SK-N-MC (cell line): ENCODE measurements around the gene FHIT.

ENCODE experiments used
- DNase-seq: peaks from one replicate; pipeline ENCODE4 v3.0.0-alpha.2; 2011; ENCODE audit warnings: low read depth, low spot score
- H3K27ac ChIP-seq: fragments of 200-600 bp; sonication (generic); 2 replicates; pipeline ENCODE4 v1.5.1; 2016; ENCODE audit warnings: mixed run types
- H3K36me3 ChIP-seq: fragments of 200-600 bp; sonication (generic); 2 replicates; pipeline ENCODE4 v1.6.1; 2017; ENCODE audit warnings: antibody characterized with exemption, low read length, mixed read lengths; ENCODE audit not compliant: insufficient read depth
- H3K4me3 ChIP-seq: fragments of 200-600 bp; sonication (generic); 2 replicates; pipeline ENCODE4 v1.5.1; 2016
- H3K9ac ChIP-seq: fragments of 200-600 bp; sonication (generic); 2 replicates; pipeline ENCODE4 v1.8.0; 2017; ENCODE audit warnings: mixed run types, mixed read lengths; ENCODE audit not compliant: insufficient read length
- H3K9me3 ChIP-seq: fragments of 200-600 bp; sonication (generic); 2 replicates; pipeline ENCODE4 v1.6.1; 2017; ENCODE audit warnings: low read depth, mild to moderate bottlenecking, antibody characterized with exemption, low read length, moderate library complexity, mixed read lengths
- EZH2 ChIP-seq: fragments of 200-600 bp; sonication (generic); IDR thresholded peaks from one replicate; pipeline ENCODE4 v1.6.1; 2017; ENCODE audit warnings: antibody characterized with exemption
- FOXP2 ChIP-seq: optimal IDR thresholded peaks from 2 replicates; pipeline ENCODE3; 2011; ENCODE audit warnings: mild to moderate bottlenecking, moderate library complexity; ENCODE audit not compliant: insufficient read depth; ENCODE audit errors: extremely low read length, control extremely low read depth
- POLR2AphosphoS5 ChIP-seq: IDR thresholded peaks from 2 replicates; pipeline ENCODE4 v1.6.1; 2012; ENCODE audit warnings: mild to moderate bottlenecking, low read depth, low read length, borderline replicate concordance

Gene FHIT

GRCh38 chr3:61251174-61251972 lies at the start of gene FHIT:
FHIT (minus strand) TSS chr3:61251452.
- DNase-seq: peak; percentile 35
- no peak within 1 kb of the TSS for H3K27ac ChIP-seq
- H3K36me3 ChIP-seq: no peaks in the 10 kb centered on the region

GRCh38 chr3:61300786-61301185 lies 49.5 kb upstream of the FHIT start:
- no peaks in the 10 kb centered on the region for H3K36me3 ChIP-seq
- H3K27ac ChIP-seq: no peak overlapping the region
- no peak for DNase-seq
- H3K4me3 ChIP-seq: no peak overlapping the region
- TF ChIP-seq FOXP2 (no peak), EZH2 (no peak), POLR2AphosphoS5 (no peak)
- H3K9me3 ChIP-seq: no peaks in the 10 kb centered on the region
- no peak overlapping the region for H3K9ac ChIP-seq

More at GRCh38 chr3:61251174-61251972, at the start of gene FHIT:
- Histone ChIP-seq H3K9ac (peak within 1 kb of the TSS; percentile 73), H3K9me3 (no peaks in the 10 kb centered on the region), H3K4me3 (peak within 1 kb of the TSS; percentile 79)
- TF ChIP-seq POLR2AphosphoS5 (peak; percentile 52), FOXP2 (no peak), EZH2 (no peak)

- Histone ChIP-seq H3K9me3 (no peaks in the 10 kb centered on the region), H3K27ac (no peak overlapping the region), H3K4me3 (no peak overlapping the region), H3K36me3 (no peaks in the 10 kb centered on the region), H3K9ac (no peak overlapping the region)
- TF ChIP-seq POLR2AphosphoS5 (no peak), FOXP2 (no peak), EZH2 (no peak)
- DNase-seq: no peak
These were observed 48.7 kb upstream of the FHIT start for GRCh38 chr3:61300006-61300380.

DNA sequence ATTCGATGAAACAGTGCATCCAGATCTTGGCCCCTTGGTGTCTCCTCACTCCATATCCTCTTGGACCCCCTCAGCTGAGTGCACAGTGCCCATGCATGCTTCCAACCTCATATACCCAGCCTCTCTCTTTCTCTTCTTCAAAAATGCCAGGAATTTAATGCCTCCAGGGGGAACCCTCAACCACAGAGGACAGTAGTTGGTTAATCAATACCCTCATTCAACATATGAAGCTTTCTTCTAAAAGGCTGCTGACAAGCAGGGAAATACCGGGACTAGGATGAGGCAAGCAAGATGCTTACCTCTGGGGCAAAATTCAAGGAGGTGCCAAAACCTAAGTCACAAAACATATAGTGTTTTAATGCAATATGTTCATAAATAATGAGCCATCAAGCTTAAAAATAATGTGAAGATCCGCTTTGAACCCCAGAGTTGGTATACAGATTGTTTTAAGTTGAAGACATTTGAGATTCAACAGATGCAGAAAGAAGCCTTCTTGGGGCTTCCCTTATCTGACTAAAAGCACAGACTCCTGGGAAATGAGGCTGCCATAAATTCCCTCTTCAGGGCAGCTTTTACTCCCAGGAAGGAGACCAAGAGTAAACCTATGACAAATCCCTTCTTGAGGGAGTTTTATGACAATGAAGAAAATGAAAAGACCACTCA lies 48.2 kb upstream of the FHIT start:
- no peak for DNase-seq
- Histone ChIP-seq H3K4me3 (no peak overlapping the region), H3K9me3 (no peaks in the 10 kb centered on the region), H3K27ac (no peak overlapping the region), H3K36me3 (no peaks in the 10 kb centered on the region), H3K9ac (no peak overlapping the region)
- TF ChIP-seq EZH2: no peak
- TF ChIP-seq FOXP2: no peak
- TF ChIP-seq POLR2AphosphoS5: no peak

DNA sequence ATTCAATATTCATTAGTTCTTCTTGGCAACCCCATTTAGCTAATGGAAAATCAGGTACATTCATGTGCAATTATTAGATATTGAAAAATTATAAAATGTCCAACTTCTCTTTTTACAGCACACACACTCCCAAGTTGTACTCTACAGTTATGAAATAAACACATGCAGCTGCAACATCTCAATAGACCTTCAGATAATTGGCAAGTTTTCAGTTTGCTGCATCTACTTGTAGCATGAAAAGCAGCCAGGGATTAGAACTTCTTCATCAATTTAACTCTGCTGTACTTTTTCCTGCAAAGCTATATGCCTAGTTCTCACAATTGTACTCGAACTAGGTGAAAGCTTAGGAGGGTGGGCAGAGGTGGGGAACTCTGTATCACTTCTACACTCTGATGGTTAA lies 46.6 kb upstream of the FHIT start:
- Histone ChIP-seq H3K36me3 (no peaks in the 10 kb centered on the region), H3K27ac (no peak overlapping the region), H3K9ac (no peak overlapping the region), H3K9me3 (no peaks in the 10 kb centered on the region), H3K4me3 (no peak overlapping the region)
- TF ChIP-seq FOXP2 (no peak), POLR2AphosphoS5 (no peak), EZH2 (no peak)
- DNase-seq: no peak

GRCh38 chr3:61288446-61288845 lies 37.2 kb upstream of the FHIT start:
- Histone ChIP-seq H3K4me3 (no peak overlapping the region), H3K9me3 (no peaks in the 10 kb centered on the region), H3K36me3 (no peaks in the 10 kb centered on the region), H3K27ac (no peak overlapping the region), H3K9ac (no peak overlapping the region)
- TF ChIP-seq EZH2: no peak
- no peak for TF ChIP-seq FOXP2
- no peak for TF ChIP-seq POLR2AphosphoS5
- DNase-seq: no peak

GRCh38 chr3:61283876-61284275 lies 32.6 kb upstream of the FHIT start:
- Histone ChIP-seq H3K36me3 (no peaks in the 10 kb centered on the region), H3K27ac (no peak overlapping the region), H3K9me3 (no peaks in the 10 kb centered on the region), H3K4me3 (no peak overlapping the region), H3K9ac (no peak overlapping the region)
- TF ChIP-seq EZH2 (no peak), POLR2AphosphoS5 (no peak), FOXP2 (no peak)
- no peak for DNase-seq

- no peak overlapping the region for H3K9ac ChIP-seq
- no peak overlapping the region for H3K27ac ChIP-seq
- no peaks in the 10 kb centered on the region for H3K36me3 ChIP-seq
- TF ChIP-seq FOXP2 (no peak), POLR2AphosphoS5 (no peak), EZH2 (no peak)
- H3K4me3 ChIP-seq: no peak overlapping the region
- no peaks in the 10 kb centered on the region for H3K9me3 ChIP-seq
- no peak for DNase-seq
These were observed 27.5 kb upstream of the FHIT start for GRCh38 chr3:61278713-61279112.
